NT2/D1 (cell line): ENCODE measurements around the gene ZNF107.

ENCODE experiments used
- SUZ12 ChIP-seq: IDR thresholded peaks from 2 replicates; pipeline ENCODE4 v1.6.1; 2011; ENCODE audit not compliant: insufficient read length, insufficient read depth; ENCODE audit errors: extremely low read depth
- ZNF274 ChIP-seq: IDR thresholded peaks from 2 replicates; pipeline ENCODE4 v1.6.1; 2011; ENCODE audit warnings: mild to moderate bottlenecking, low read depth, low read length

DNA sequence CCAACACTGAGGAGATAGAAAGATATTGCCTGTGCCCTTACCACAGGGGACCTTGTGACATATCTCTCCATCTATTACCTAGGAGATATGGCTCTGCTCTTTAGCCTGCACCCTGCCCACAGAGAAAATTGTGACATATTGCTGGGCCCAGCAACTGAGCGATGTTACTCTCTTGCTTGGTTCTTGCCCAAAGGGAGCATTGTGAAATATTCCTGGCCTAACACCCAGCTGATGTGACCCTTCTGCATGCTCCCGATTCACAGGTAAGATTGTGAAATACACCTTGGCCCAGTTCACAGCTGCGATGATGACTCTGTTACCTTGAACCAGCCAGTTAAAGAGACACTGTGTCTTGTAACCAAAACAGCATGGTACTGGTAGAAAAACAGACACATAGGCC lies 37.2 kb upstream of the ZNF107 start:
- TF ChIP-seq SUZ12 (no peak), ZNF274 (no peak)
